Uterus (tissue), 2 donors: ENCODE results near the gene BANK1.

Experiments
- POLR2A ChIP-seq, 2 donors: fragments of 450-650 bp; IDR thresholded peaks; one replicate each; pipeline ENCODE4 v1.6.1; 2016; ENCODE audit warnings: antibody characterized with exemption in 2 of 2, mild to moderate bottlenecking in 1 of 2, moderate library complexity in 1 of 2
- TF ChIP-seq, protein P1 (sequence below), 4 experiments: fragments of 200-600 bp in 2 of 4; fragments of 450-650 bp in 2 of 4; sonication (generic) in 2 of 4; IDR thresholded peaks; one replicate each; pipeline ENCODE4 v1.5.1; 2016 to 2019; ENCODE audit warnings: antibody characterized with exemption in 4 of 4, mild to moderate bottlenecking in 2 of 4, moderate library complexity in 1 of 4

DNA sequence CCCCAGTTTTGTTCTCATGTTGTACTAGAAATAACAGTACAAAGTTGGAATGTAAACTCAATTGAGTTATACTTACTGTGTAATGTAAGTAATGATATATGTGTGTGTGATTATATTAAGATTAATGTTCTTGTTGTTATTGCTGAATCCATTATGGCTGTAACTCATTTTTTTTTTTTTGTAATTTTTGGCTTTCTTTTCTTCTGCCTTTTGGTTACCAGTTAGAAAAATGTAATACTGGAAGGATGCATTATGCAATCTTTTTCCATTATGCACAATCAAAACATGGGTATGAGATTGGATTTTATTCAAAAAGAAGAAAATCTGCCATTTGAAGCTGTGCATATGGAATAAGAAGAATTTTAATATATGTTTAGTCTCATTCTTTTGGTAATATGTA lies 34.0 kb downstream of the BANK1 start:
- TF ChIP-seq POLR2A (IDR thresholded peaks at IDR 0.05), result no peak
- TF ChIP-seq, protein P1, sequence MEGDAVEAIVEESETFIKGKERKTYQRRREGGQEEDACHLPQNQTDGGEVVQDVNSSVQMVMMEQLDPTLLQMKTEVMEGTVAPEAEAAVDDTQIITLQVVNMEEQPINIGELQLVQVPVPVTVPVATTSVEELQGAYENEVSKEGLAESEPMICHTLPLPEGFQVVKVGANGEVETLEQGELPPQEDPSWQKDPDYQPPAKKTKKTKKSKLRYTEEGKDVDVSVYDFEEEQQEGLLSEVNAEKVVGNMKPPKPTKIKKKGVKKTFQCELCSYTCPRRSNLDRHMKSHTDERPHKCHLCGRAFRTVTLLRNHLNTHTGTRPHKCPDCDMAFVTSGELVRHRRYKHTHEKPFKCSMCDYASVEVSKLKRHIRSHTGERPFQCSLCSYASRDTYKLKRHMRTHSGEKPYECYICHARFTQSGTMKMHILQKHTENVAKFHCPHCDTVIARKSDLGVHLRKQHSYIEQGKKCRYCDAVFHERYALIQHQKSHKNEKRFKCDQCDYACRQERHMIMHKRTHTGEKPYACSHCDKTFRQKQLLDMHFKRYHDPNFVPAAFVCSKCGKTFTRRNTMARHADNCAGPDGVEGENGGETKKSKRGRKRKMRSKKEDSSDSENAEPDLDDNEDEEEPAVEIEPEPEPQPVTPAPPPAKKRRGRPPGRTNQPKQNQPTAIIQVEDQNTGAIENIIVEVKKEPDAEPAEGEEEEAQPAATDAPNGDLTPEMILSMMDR (IDR thresholded peaks at IDR 0.05), result no peak
